WTC11 (cell line): Measurements from ENCODE around the gene ZNF768.
"Not testable (repeated sequence)": the region's sequence is repeated elsewhere in the genome, so short reads cannot be mapped to it uniquely, and the experiment has no call there.

Experiments used
- CTCF ChIP-seq: fragments of 200-600 bp; IDR thresholded peaks from 2 replicates; pipeline ENCODE4 v1.8.0; 2022; ENCODE audit warnings: antibody characterized with exemption
- ELF4 ChIP-seq: sonication (generic); formaldehyde crosslinking; IDR thresholded peaks from 2 replicates; pipeline ENCODE4 v1.8.1; 2022; ENCODE audit warnings: low read depth, mild to moderate bottlenecking, moderate library complexity, missing genetic modification reagents
- ESRRA ChIP-seq: sonication (generic); formaldehyde crosslinking; IDR thresholded peaks from 2 replicates; pipeline ENCODE4 v1.8.1; 2022; ENCODE audit warnings: mild to moderate bottlenecking, missing genetic modification reagents, borderline replicate concordance
- GABPB1 ChIP-seq: sonication (generic); formaldehyde crosslinking; IDR thresholded peaks from 2 replicates; pipeline ENCODE4 v1.8.1; 2023; ENCODE audit warnings: mild to moderate bottlenecking, missing genetic modification reagents
- JUN ChIP-seq: sonication (generic); formaldehyde crosslinking; IDR thresholded peaks from 2 replicates; pipeline ENCODE4 v1.8.0; 2023; ENCODE audit warnings: mild to moderate bottlenecking, missing genetic modification reagents
- MAX ChIP-seq: sonication (generic); formaldehyde crosslinking; IDR thresholded peaks from 2 replicates; pipeline ENCODE4 v1.8.0; 2022; ENCODE audit warnings: mild to moderate bottlenecking, missing genetic modification reagents
- NFYB ChIP-seq: sonication (generic); formaldehyde crosslinking; conservative IDR thresholded peaks from 2 replicates; pipeline ENCODE4 v1.8.0; 2022; ENCODE audit warnings: low read depth, missing genetic modification reagents
- TEAD1 ChIP-seq: sonication (generic); formaldehyde crosslinking; IDR thresholded peaks from 2 replicates; pipeline ENCODE4 v1.8.0; 2022; ENCODE audit warnings: mild to moderate bottlenecking, missing genetic modification reagents
- ZNF121 ChIP-seq: sonication (generic); formaldehyde crosslinking; IDR thresholded peaks from 2 replicates; pipeline ENCODE4 v1.8.0; 2023; ENCODE audit warnings: missing genetic modification reagents

- not testable (repeated sequence) for TF ChIP-seq CTCF; ESRRA (CRISPR knock-in tag); ELF4; NFYB (CRISPR knock-in tag); GABPB1; JUN; MAX (CRISPR knock-in tag); TEAD1 (CRISPR knock-in tag)
- peak; percentile 85 for TF ChIP-seq ZNF121
Measured at GRCh38 chr16:30540916-30541464, 14.6 kb upstream of the ZNF768 start.
